ENCODE results near the gene YAP1. TPM values are rescaled to one million over a fixed set of nuclear protein-coding genes. Genes with fewer than 3 reads are reported as not detected.

YAP1 gene
- total RNA-seq, 1 donor: 174 TPM

- no peaks in the 10 kb centered on the region for H3K9me3 ChIP-seq (ENCODE audit: low read depth, low read length)
- no peak overlapping the region for H3K4me3 ChIP-seq (ENCODE audit: insufficient read depth, low read length)
- peaks cover 76% of the 10 kb centered on the region for H3K79me2 ChIP-seq (ENCODE audit: insufficient read depth, low read length)
- TF ChIP-seq, protein P1, sequence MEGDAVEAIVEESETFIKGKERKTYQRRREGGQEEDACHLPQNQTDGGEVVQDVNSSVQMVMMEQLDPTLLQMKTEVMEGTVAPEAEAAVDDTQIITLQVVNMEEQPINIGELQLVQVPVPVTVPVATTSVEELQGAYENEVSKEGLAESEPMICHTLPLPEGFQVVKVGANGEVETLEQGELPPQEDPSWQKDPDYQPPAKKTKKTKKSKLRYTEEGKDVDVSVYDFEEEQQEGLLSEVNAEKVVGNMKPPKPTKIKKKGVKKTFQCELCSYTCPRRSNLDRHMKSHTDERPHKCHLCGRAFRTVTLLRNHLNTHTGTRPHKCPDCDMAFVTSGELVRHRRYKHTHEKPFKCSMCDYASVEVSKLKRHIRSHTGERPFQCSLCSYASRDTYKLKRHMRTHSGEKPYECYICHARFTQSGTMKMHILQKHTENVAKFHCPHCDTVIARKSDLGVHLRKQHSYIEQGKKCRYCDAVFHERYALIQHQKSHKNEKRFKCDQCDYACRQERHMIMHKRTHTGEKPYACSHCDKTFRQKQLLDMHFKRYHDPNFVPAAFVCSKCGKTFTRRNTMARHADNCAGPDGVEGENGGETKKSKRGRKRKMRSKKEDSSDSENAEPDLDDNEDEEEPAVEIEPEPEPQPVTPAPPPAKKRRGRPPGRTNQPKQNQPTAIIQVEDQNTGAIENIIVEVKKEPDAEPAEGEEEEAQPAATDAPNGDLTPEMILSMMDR (IDR thresholded peaks at IDR 0.05; ENCODE audit: extremely low read depth, low read depth, low read length): no peak
- H3K4me2 ChIP-seq (ENCODE audit: insufficient read depth, low read length): peak overlapping the region; percentile 5
- peaks cover 14% of the 10 kb centered on the region for H3K36me3 ChIP-seq (ENCODE audit: insufficient read depth, low read length)
- no peaks in the 10 kb centered on the region for H3K27me3 ChIP-seq (ENCODE audit: insufficient read depth, low read length)
- no peaks in the 10 kb centered on the region for H4K20me1 ChIP-seq (ENCODE audit: insufficient read depth, low read length)
- H3K27ac ChIP-seq (ENCODE audit: low read depth, low read length): peak overlapping the region; percentile 48
- no peak overlapping the region for H2AFZ ChIP-seq (ENCODE audit: low read length)
- DNase-seq (ENCODE audit: insufficient read length, low spot score, missing footprints): no peak
- H3K4me1 ChIP-seq (ENCODE audit: insufficient read depth, low read length): peaks cover 50% of the 10 kb centered on the region
Measured at GRCh38 chr11:102168481-102168880, 58.2 kb downstream of the YAP1 start.

DNA sequence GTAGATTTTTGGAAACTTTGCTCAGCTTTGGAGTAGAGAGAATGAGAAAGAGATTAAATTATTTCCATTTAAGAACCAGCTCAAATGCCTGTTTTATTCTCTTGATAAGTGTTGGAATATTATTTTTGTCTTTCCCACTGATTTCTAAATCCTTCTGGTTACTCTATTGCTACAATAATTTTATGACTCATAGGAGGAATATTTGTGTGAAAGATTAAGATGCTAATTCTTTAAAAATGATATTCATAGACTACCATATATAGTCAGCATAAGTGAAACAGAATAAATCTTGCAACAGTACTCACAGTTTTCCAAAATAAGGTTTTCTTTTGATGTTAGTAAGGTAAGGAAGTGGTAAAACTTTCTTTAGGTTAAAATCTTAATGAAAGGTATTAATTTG, 60.9 kb downstream of the YAP1 start:
- Histone ChIP-seq H3K4me1 (ENCODE audit: insufficient read depth, low read length) (peaks cover 50% of the 10 kb centered on the region), H4K20me1 (ENCODE audit: insufficient read depth, low read length) (no peaks in the 10 kb centered on the region), H3K4me3 (ENCODE audit: insufficient read depth, low read length) (peak overlapping the region; percentile 44), H3K79me2 (ENCODE audit: insufficient read depth, low read length) (peaks cover 79% of the 10 kb centered on the region), H3K27ac (ENCODE audit: low read depth, low read length) (peak overlapping the region; percentile 95), H3K36me3 (ENCODE audit: insufficient read depth, low read length) (peaks cover 21% of the 10 kb centered on the region), H3K9me3 (ENCODE audit: low read depth, low read length) (no peaks in the 10 kb centered on the region), H2AFZ (ENCODE audit: low read length) (no peak overlapping the region), H3K27me3 (ENCODE audit: insufficient read depth, low read length) (no peaks in the 10 kb centered on the region), H3K4me2 (ENCODE audit: insufficient read depth, low read length) (peak overlapping the region; percentile 51)
- TF ChIP-seq, protein P1 (IDR thresholded peaks at IDR 0.05; ENCODE audit: extremely low read depth, low read depth, low read length): no peak
- DNase-seq (ENCODE audit: insufficient read length, low spot score, missing footprints): peak; percentile 58

- peak overlapping the region; percentile 95 for H3K27ac ChIP-seq (ENCODE audit: low read depth, low read length)
- TF ChIP-seq, protein P1 (IDR thresholded peaks at IDR 0.05; ENCODE audit: extremely low read depth, low read depth, low read length): no peak
- H3K36me3 ChIP-seq (ENCODE audit: insufficient read depth, low read length): peaks cover 22% of the 10 kb centered on the region
- H3K9me3 ChIP-seq (ENCODE audit: low read depth, low read length): no peaks in the 10 kb centered on the region
- peaks cover 56% of the 10 kb centered on the region for H3K4me1 ChIP-seq (ENCODE audit: insufficient read depth, low read length)
- no peak for DNase-seq (ENCODE audit: insufficient read length, low spot score, missing footprints)
- H3K4me3 ChIP-seq (ENCODE audit: insufficient read depth, low read length): peak overlapping the region; percentile 11
- H3K79me2 ChIP-seq (ENCODE audit: insufficient read depth, low read length): peaks cover 77% of the 10 kb centered on the region
- peak overlapping the region; percentile 51 for H3K4me2 ChIP-seq (ENCODE audit: insufficient read depth, low read length)
- H2AFZ ChIP-seq (ENCODE audit: low read length): no peak overlapping the region
- no peaks in the 10 kb centered on the region for H4K20me1 ChIP-seq (ENCODE audit: insufficient read depth, low read length)
- H3K27me3 ChIP-seq (ENCODE audit: insufficient read depth, low read length): no peaks in the 10 kb centered on the region
Measured at GRCh38 chr11:102172127-102172848, 62.0 kb downstream of the YAP1 start.

DNA sequence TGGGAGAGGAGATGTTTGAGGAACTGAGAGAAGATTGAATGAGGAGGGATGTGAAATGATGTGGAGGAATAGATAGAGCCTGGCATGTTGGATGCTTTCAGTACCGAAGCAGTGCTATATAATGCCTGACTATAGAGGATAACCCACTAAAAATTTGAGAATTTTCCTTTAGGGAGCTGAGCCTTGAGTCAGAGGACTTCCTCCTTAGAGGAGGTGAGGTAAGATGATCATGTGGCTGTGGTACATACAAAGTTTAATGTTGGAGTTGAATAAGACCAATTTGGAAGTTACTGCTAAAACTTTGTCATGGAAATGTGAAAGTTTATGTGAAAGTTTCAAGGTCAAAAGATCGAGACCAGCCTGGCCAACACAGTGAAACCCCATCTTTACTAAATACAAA, 66.9 kb downstream of the YAP1 start:
- peak overlapping the region; percentile 89 for H3K27ac ChIP-seq (ENCODE audit: low read depth, low read length)
- peaks cover 26% of the 10 kb centered on the region for H3K4me1 ChIP-seq (ENCODE audit: insufficient read depth, low read length)
- H3K27me3 ChIP-seq (ENCODE audit: insufficient read depth, low read length): no peaks in the 10 kb centered on the region
- H4K20me1 ChIP-seq (ENCODE audit: insufficient read depth, low read length): no peaks in the 10 kb centered on the region
- TF ChIP-seq, protein P1 (IDR thresholded peaks at IDR 0.05; ENCODE audit: extremely low read depth, low read depth, low read length): no peak
- H3K79me2 ChIP-seq (ENCODE audit: insufficient read depth, low read length): peaks cover 73% of the 10 kb centered on the region
- H2AFZ ChIP-seq (ENCODE audit: low read length): no peak overlapping the region
- no peak overlapping the region for H3K4me3 ChIP-seq (ENCODE audit: insufficient read depth, low read length)
- H3K4me2 ChIP-seq (ENCODE audit: insufficient read depth, low read length): no peak overlapping the region
- DNase-seq (ENCODE audit: insufficient read length, low spot score, missing footprints): no peak
- H3K36me3 ChIP-seq (ENCODE audit: insufficient read depth, low read length): peaks cover 38% of the 10 kb centered on the region
- no peaks in the 10 kb centered on the region for H3K9me3 ChIP-seq (ENCODE audit: low read depth, low read length)

All from osteoblast (primary cell).